Keratinocyte (primary cell): Measurements from ENCODE around the gene ZBTB2.

ENCODE experiments used
- EZH2 ChIP-seq: IDR thresholded peaks from one replicate; pipeline ENCODE4 v1.6.1; 2012; ENCODE audit warnings: inconsistent platforms, mild to moderate bottlenecking, low read length, moderate library complexity
- TF ChIP-seq, protein P1 (sequence below), 3 experiments: IDR thresholded peaks in 1 of 3; conservative IDR thresholded peaks in 1 of 3; optimal IDR thresholded peaks in 1 of 3; 2 replicates in 2 of 3; 3 replicates in 1 of 3; pipeline versions ENCODE3 to v1.5.1; 2011; ENCODE audit warnings: low read length in 3 of 3, mild to moderate bottlenecking in 3 of 3, moderate library complexity in 2 of 3, control low read depth in 1 of 3, inconsistent platforms in 1 of 3; ENCODE audit not compliant: insufficient read depth in 2 of 3; ENCODE audit errors: extremely low read depth in 1 of 3

DNA sequence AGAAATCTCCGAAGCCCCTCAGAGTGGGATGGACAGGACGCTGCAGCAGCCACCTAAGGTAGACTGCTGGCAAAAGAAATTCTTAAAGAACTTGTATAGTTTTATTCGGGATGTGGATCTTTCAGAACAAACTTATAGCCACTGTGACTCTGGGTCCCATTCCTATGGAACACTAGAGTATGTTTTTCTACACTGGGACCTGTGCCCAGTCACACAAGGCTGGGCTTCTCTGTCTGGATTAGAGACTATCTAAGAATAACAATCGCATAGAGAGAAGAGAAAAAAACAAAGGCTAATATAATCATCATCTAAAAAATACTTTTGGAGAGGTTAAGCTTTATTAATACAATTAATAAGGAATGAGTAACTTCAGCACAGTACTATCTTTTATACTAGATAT, 31.6 kb upstream of the ZBTB2 start:
- TF ChIP-seq EZH2, result no peak
- TF ChIP-seq, protein P1, sequence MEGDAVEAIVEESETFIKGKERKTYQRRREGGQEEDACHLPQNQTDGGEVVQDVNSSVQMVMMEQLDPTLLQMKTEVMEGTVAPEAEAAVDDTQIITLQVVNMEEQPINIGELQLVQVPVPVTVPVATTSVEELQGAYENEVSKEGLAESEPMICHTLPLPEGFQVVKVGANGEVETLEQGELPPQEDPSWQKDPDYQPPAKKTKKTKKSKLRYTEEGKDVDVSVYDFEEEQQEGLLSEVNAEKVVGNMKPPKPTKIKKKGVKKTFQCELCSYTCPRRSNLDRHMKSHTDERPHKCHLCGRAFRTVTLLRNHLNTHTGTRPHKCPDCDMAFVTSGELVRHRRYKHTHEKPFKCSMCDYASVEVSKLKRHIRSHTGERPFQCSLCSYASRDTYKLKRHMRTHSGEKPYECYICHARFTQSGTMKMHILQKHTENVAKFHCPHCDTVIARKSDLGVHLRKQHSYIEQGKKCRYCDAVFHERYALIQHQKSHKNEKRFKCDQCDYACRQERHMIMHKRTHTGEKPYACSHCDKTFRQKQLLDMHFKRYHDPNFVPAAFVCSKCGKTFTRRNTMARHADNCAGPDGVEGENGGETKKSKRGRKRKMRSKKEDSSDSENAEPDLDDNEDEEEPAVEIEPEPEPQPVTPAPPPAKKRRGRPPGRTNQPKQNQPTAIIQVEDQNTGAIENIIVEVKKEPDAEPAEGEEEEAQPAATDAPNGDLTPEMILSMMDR (optimal IDR thresholded peaks at IDR 0.05 in 1 of 3, IDR thresholded peaks at IDR 0.05 in 1 of 3, conservative IDR thresholded peaks at IDR 0.05 in 1 of 3; ENCODE audit: extremely low read depth in 1 of 3, insufficient read depth in 2 of 3, low read length in 3 of 3), result no peak
